Measurements from ENCODE around the gene AGAP1.

DNA sequence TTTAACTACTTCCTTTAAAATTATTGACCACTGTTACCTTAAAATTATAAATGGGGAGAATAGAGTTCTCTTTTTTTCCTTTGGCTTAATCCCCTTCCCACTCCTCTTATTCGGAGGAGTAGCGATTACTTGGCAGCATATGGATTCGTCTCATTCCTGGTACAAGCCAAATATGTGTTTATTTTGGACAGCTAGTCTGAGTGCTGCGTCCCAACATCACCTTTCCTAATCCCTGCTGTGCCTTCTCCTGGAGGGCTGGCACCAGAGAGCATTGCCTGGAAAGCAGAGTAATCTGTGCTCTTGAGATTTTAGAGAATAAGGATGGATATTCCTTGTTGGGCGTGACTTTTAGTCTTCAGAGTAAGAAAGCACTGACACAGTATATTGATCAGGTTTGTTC is 185.6 kb downstream of the AGAP1 start:
- TF ChIP-seq POLR2AphosphoS5 (IDR thresholded peaks at IDR 0.05; ENCODE audit: low read depth, low read length) (no peak), POLR2A (IDR thresholded peaks at IDR 0.05; ENCODE audit: low read depth, low read length) (no peak), TAF1 (IDR thresholded peaks at IDR 0.05; ENCODE audit: borderline replicate concordance, low read depth, low read length) (no peak)

Measured in GM12892 (cell line).